C1 segment of cervical spinal cord (tissue), 14 donors: ENCODE results near the gene PAX1.

ENCODE experiments used
- DNase-seq, 14 donors: peaks; one replicate each; lab custom pipeline; 2025; lab: John Stamatoyannopoulos, UW

Gene PAX1

GRCh38 chr20:21725892-21726291 is 20.4 kb downstream of the PAX1 start:
- DNase-seq, result no peak

GRCh38 chr20:21729316-21729715 is 23.9 kb downstream of the PAX1 start:
- no peak for DNase-seq

DNA sequence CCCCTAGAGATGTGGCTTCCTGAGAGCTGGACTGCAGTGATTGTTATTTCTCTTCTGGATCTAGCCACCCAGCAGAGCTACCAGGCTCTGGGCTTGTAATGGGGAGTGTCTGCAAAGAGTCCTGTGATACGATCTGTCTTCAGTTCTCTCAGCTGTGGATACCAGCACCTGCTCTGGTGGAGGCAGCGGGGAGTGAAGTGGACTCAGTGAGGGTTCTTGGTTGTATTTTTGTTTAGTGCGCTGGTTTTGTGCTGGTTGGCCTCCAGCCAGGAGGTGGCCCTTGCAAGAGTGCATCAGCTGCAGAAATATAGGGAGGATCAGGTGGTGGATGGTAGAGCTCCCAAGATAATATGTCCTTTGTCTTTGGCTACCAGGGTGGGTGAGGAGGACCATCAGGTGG is 33.7 kb downstream of the PAX1 start:
- no peak for DNase-seq

DNA sequence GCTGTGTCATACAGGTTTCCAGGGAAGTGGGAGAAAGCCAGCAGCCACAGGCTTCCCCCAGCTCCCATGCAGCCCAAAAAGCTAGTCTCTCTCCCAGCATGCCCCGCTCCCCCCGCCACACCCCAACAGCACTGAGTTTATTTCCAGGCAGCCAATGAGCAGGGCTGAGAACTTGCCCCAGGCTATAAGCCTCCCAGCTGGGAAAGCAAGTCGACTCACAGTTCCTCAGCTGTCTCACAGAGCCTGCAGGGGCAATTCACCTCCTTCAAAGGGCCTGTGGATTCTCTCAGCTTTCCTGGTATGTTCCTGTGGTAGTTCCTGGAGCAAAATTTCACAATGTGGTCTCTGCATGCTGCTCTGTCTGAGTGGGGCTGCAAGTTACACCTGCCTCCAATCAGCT is 34.2 kb downstream of the PAX1 start:
- no peak for DNase-seq

DNA sequence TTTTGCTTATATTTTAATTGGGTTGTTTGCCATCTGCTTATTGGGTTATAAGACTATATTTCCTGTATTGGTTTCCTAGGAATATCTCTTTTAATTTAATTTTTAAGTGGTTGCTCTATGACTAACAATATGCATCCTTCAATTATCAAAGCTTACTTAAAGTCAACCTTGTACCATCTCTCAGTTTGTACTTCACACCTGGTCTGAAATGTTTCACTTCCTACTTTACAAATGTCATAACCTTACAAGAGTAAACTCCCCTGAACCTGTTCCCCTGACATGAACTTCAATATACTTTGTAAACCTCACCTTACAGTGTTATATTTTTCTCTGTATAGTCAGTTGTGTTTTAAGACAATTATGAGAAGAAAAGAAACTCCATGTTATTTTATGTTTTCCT is 35.8 kb downstream of the PAX1 start:
- DNase-seq, result no peak

DNA sequence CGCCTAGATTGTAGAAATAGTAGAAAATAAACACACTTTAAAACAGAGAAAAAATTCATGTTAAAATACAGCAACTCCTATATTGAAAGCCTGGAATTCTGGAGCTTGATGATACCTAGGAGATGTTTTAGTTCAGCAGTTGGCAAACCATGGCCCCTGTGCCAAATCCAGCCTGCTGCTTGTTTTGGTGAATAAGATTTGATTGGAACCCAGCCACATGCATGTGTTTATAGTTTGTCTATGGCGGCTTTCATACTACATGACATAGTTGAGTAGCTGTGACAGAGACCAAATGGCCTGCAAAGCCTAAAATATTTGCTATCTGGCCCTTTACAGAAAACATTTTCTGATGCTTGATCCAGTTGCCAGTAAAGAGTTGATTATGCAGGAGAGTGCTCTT is 57.2 kb downstream of the PAX1 start:
- DNase-seq, result no peak

- no peak for DNase-seq
Observed at GRCh38 chr20:21767200-21767738, 61.8 kb downstream of the PAX1 start.

GRCh38 chr20:21767739-21768223 is 62.3 kb downstream of the PAX1 start:
- DNase-seq, result peak in 2 of 14 donors; percentile 0 to 1
